Stimulated activated CD4-positive, alpha-beta T cell treated with anti-CD3 and anti-CD28 coated beads, Interleukin-2, amount 100 ng/mL, for 24 hours (primary cell): ENCODE measurements around the gene EMILIN2.
A peak's percentile ranks its signal among the peaks of the same experiment; 100 is the strongest.
"Not testable (repeated sequence)": the region's sequence is repeated elsewhere in the genome, so short reads cannot be mapped to it uniquely, and the experiment has no call there.

ENCODE experiments used
- DNase-seq, 2 donors: peaks; one replicate each; pipeline ENCODE4 v3.0.0-alpha.2; 2020

Gene EMILIN2

GRCh38 chr18:2846636-2847316 lies at the start of gene EMILIN2:
TSS of gene EMILIN2 (plus strand) at chr18:2847006. CDS start at chr18:2847189, 183 bp downstream.
- DNase-seq: peak; percentile 48 to 63

- DNase-seq: no peak
Measured at GRCh38 chr18:2797951-2798350, 48.9 kb upstream of the EMILIN2 start.

GRCh38 chr18:2799369-2799768 lies 47.4 kb upstream of the EMILIN2 start:
- no peak for DNase-seq

- no peak for DNase-seq
Measured at GRCh38 chr18:2805970-2806943, 40.5 kb upstream of the EMILIN2 start.

- not testable (repeated sequence) for DNase-seq
Measured at GRCh38 chr18:2808640-2809039, 38.2 kb upstream of the EMILIN2 start.

GRCh38 chr18:2809666-2810183 lies 37.1 kb upstream of the EMILIN2 start:
- not testable (repeated sequence) for DNase-seq

- no peak for DNase-seq
Measured at GRCh38 chr18:2811416-2811815, 35.4 kb upstream of the EMILIN2 start.

- DNase-seq: no peak
Measured at GRCh38 chr18:2814928-2815327, 31.9 kb upstream of the EMILIN2 start.

GRCh38 chr18:2818281-2818680 lies 28.5 kb upstream of the EMILIN2 start:
- DNase-seq: no peak

- DNase-seq: no peak
Measured at GRCh38 chr18:2821695-2822094, 25.1 kb upstream of the EMILIN2 start.

- DNase-seq: no peak
Measured at GRCh38 chr18:2822213-2822921, 24.4 kb upstream of the EMILIN2 start.

GRCh38 chr18:2823202-2823601 lies 23.6 kb upstream of the EMILIN2 start:
- DNase-seq: no peak

- no peak for DNase-seq
Measured at GRCh38 chr18:2823966-2824365, 22.8 kb upstream of the EMILIN2 start.

GRCh38 chr18:2824865-2825264 lies 21.9 kb upstream of the EMILIN2 start:
- DNase-seq: no peak

GRCh38 chr18:2825613-2826175 lies 21.1 kb upstream of the EMILIN2 start:
- no peak for DNase-seq

- no peak for DNase-seq
Measured at GRCh38 chr18:2826581-2826980, 20.2 kb upstream of the EMILIN2 start.

GRCh38 chr18:2827061-2827460 lies 19.7 kb upstream of the EMILIN2 start:
- no peak for DNase-seq

- not testable (repeated sequence) for DNase-seq
Measured at GRCh38 chr18:2836118-2836517, 10.7 kb upstream of the EMILIN2 start.

- not testable (repeated sequence) for DNase-seq
Measured at GRCh38 chr18:2837290-2837689, 9.5 kb upstream of the EMILIN2 start.

- DNase-seq: no peak
Measured at GRCh38 chr18:2839202-2839601, 7.6 kb upstream of the EMILIN2 start.

GRCh38 chr18:2840521-2840920 lies 6.3 kb upstream of the EMILIN2 start:
- no peak for DNase-seq

GRCh38 chr18:2843146-2843545 lies 3.7 kb upstream of the EMILIN2 start:
- no peak for DNase-seq

- no peak for DNase-seq
Measured at GRCh38 chr18:2845172-2845571, 1.6 kb upstream of the EMILIN2 start.
